AG09309 (cell line): ENCODE results near the gene SERPINA3.
"Not testable (repeated sequence)": the region's sequence is repeated elsewhere in the genome, so short reads cannot be mapped to it uniquely, and the experiment has no call there.

Experiments
- DNase-seq: peaks from one replicate; pipeline ENCODE4 v3.0.0-alpha.2; 2010; ENCODE audit warnings: low read depth
- H3K4me3 ChIP-seq: 2 replicates; pipeline ENCODE4 v1.5.1; 2011; ENCODE audit warnings: mild to moderate bottlenecking, low read depth, low read length, moderate library complexity; ENCODE audit not compliant: control insufficient read depth
- CTCF ChIP-seq: IDR thresholded peaks from 2 replicates; pipeline ENCODE4 v1.5.1; 2011; ENCODE audit warnings: mild to moderate bottlenecking, low read depth, low read length, inconsistent platforms; ENCODE audit not compliant: insufficient read depth, control insufficient read depth; ENCODE audit errors: missing control alignments

Gene SERPINA3

GRCh38 chr14:94575730-94576585 is 36.2 kb upstream of the SERPINA3 start:
- DNase-seq = no peak
- H3K4me3 ChIP-seq = no peak overlapping the region
- TF ChIP-seq CTCF = no peak

GRCh38 chr14:94577472-94577871 is 34.7 kb upstream of the SERPINA3 start:
- not testable (repeated sequence) for DNase-seq, H3K4me3 ChIP-seq

- H3K4me3 ChIP-seq = no peak overlapping the region
- DNase-seq = no peak
- no peak for TF ChIP-seq CTCF
These were observed 33.5 kb upstream of the SERPINA3 start for GRCh38 chr14:94578712-94579111.

GRCh38 chr14:94581127-94581999 is 30.8 kb upstream of the SERPINA3 start, which contains the start of gene SERPINA5:
TSS of gene SERPINA5 (plus strand) at chr14:94581426. CDS start at chr14:94587363, 5,937 bp downstream.
- no peak for TF ChIP-seq CTCF
- no peak for DNase-seq
- H3K4me3 ChIP-seq = no peak within 1 kb of the TSS

- no peak for TF ChIP-seq CTCF
- no peak for DNase-seq
- H3K4me3 ChIP-seq = no peak overlapping the region
These were observed 29.9 kb upstream of the SERPINA3 start for GRCh38 chr14:94582199-94582750.

GRCh38 chr14:94582851-94583250 is 29.3 kb upstream of the SERPINA3 start:
- no peak overlapping the region for H3K4me3 ChIP-seq
- TF ChIP-seq CTCF = no peak
- DNase-seq = no peak
